HepG2 (cell line): ENCODE measurements around the gene BICRA. TPM values are rescaled to one million over a fixed set of nuclear protein-coding genes. Genes with fewer than 3 reads are reported as not detected.

Source experiments
- ATAC-seq: fragments of 200-7000 bp; cut with Tn5 transposase; 3 replicates; pipeline ENCODE4 v1.9.1; 2020; ENCODE audit warnings: mild to moderate bottlenecking, moderate library complexity
- BruUV-seq: library from RNA; stranded (reverse); fragments of 400-500 nt; replicated peaks from 2 replicates; lab custom pipeline; 2021; lab: Mats Ljungman, UMichigan
- CTCF ChIA-PET: fragments of 300-600 bp; formaldehyde crosslinking; extraction: SDS; loops from one replicate; lab custom pipeline; 2021; ENCODE audit warnings: low total read pairs, inconsistent platforms, low intra/inter-chr PET ratio; lab: Yijun Ruan, JAX
- POLR2A ChIA-PET: fragments of 350-600 bp; sonication (Branson Sonifier 250); formaldehyde crosslinking; loops from one replicate; lab custom pipeline; 2020; ENCODE audit warnings: antibody characterized with exemption, inconsistent platforms; lab: Yijun Ruan, JAX
- DNase-seq: peaks from one replicate; pipeline ENCODE4 v3.0.0-alpha.2; 2015; ENCODE audit warnings: low spot score
- FAIRE-seq: peaks from 3 replicates; lab custom pipeline; 2011; peaks lifted over from hg19 to GRCh38; lab: Jason Lieb, UNC
- H2AFZ ChIP-seq: one replicate; pipeline ENCODE4 v1.6.1; 2011; ENCODE audit warnings: low read length, inconsistent platforms
- H3K27ac ChIP-seq: fragments of 300-600 bp; 3 replicates; pipeline ENCODE4 v1.8.0; 2011; ENCODE audit warnings: mixed run types, mild to moderate bottlenecking, mixed read lengths, low read length, inconsistent platforms; ENCODE audit not compliant: insufficient read depth; ENCODE audit errors: extremely low read length
- H3K27me3 ChIP-seq, 2 experiments: fragments of 200-600 bp in 1 of 2; 2 replicates in 1 of 2; 3 replicates in 1 of 2; pipeline versions ENCODE4 v1.6.0 to v1.8.0; 2011; ENCODE audit warnings: low read length in 2 of 2, mild to moderate bottlenecking in 2 of 2, moderate library complexity in 2 of 2, inconsistent platforms in 1 of 2; ENCODE audit not compliant: insufficient read depth in 2 of 2, control insufficient read depth in 1 of 2
- H3K36me3 ChIP-seq, 2 experiments: fragments of 200-600 bp in 1 of 2; replicated peaks in 1 of 2; 2 replicates in 1 of 2; 3 replicates in 1 of 2; pipeline versions ENCODE4 v1.5.1 to v1.8.0; 2011; ENCODE audit warnings: low read length in 2 of 2, inconsistent platforms in 1 of 2; ENCODE audit not compliant: insufficient read depth in 2 of 2, control insufficient read depth in 1 of 2
- H3K4me1 ChIP-seq: 2 replicates; pipeline ENCODE4 v1.5.1; 2012; ENCODE audit warnings: low read length, inconsistent platforms; ENCODE audit not compliant: insufficient read depth
- H3K4me2 ChIP-seq: 2 replicates; pipeline ENCODE4 v1.6.0; 2011; ENCODE audit warnings: low read depth, low read length, inconsistent platforms
- H3K4me3 ChIP-seq, 3 experiments: fragments of 200-600 bp in 1 of 3; sonication (generic), shearing (Covaris generic) in 1 of 3; replicated peaks in 1 of 3; 2 replicates each; pipeline ENCODE4 v1.5.1; 2011 to 2016; ENCODE audit warnings: low read length in 3 of 3, inconsistent platforms in 2 of 3, low read depth in 2 of 3, mild to moderate bottlenecking in 2 of 3, control low read depth in 1 of 3, mixed read lengths in 1 of 3; ENCODE audit not compliant: insufficient read depth in 1 of 3
- H3K79me2 ChIP-seq: one replicate; pipeline ENCODE4 v1.6.1; 2011; ENCODE audit warnings: low read length, inconsistent platforms; ENCODE audit not compliant: insufficient read depth
- H3K9ac ChIP-seq: 2 replicates; pipeline ENCODE4 v1.6.0; 2011; ENCODE audit warnings: mild to moderate bottlenecking, low read depth, low read length, inconsistent platforms; ENCODE audit not compliant: insufficient read depth
- H3K9me3 ChIP-seq: 2 replicates; pipeline ENCODE4 v1.5.1; 2012; ENCODE audit warnings: mild to moderate bottlenecking, low read length
- H4K20me1 ChIP-seq: 2 replicates; pipeline ENCODE4 v1.6.0; 2011; ENCODE audit warnings: inconsistent platforms, mild to moderate bottlenecking, low read length, moderate library complexity; ENCODE audit not compliant: insufficient read depth
- ARNT2 ChIP-seq: sonication (generic); formaldehyde crosslinking; IDR thresholded peaks from 2 replicates; pipeline ENCODE4 v1.8.0; 2022; ENCODE audit warnings: mild to moderate bottlenecking, low read depth, missing genetic modification reagents, moderate library complexity
- CAMTA2 ChIP-seq: sonication (generic); formaldehyde crosslinking; IDR thresholded peaks from 2 replicates; pipeline ENCODE4 v1.4.0; 2020; ENCODE audit warnings: mild to moderate bottlenecking, missing genetic modification reagents, borderline replicate concordance
- CBX2 ChIP-seq, 2 experiments: fragments of 200-600 bp in 1 of 2; sonication (generic); formaldehyde crosslinking in 1 of 2; IDR thresholded peaks; 2 replicates each; pipeline versions ENCODE4 v1.7.0 to v1.8.1; 2018 to 2022; ENCODE audit warnings: low read depth in 2 of 2, low read length in 1 of 2, mild to moderate bottlenecking in 1 of 2, missing genetic modification reagents in 1 of 2
- CC2D1A ChIP-seq: sonication (generic); formaldehyde crosslinking; IDR thresholded peaks from 2 replicates; pipeline ENCODE4 v1.8.1; 2023; ENCODE audit warnings: mild to moderate bottlenecking, missing genetic modification reagents
- DMTF1 ChIP-seq: sonication (generic); formaldehyde crosslinking; IDR thresholded peaks from 2 replicates; pipeline ENCODE4 v1.4.0; 2020; ENCODE audit warnings: mild to moderate bottlenecking, missing genetic modification reagents
- DNMT3B ChIP-seq: conservative IDR thresholded peaks from 2 replicates; pipeline ENCODE4 v1.6.1; 2016; ENCODE audit warnings: missing biosample characterization, control low read depth
- EHMT2 ChIP-seq: fragments of 200-600 bp; sonication (generic); IDR thresholded peaks from 2 replicates; pipeline ENCODE4 v1.7.0; 2017; ENCODE audit warnings: antibody characterized with exemption, low read depth, low read length, borderline replicate concordance
- FOXJ3 ChIP-seq: sonication (generic); formaldehyde crosslinking; IDR thresholded peaks from 2 replicates; pipeline ENCODE4 v1.4.0; 2020; ENCODE audit warnings: missing genetic modification reagents, mild to moderate bottlenecking, borderline replicate concordance
- HOXA3 ChIP-seq: sonication (generic); formaldehyde crosslinking; IDR thresholded peaks from 2 replicates; pipeline ENCODE4 v1.5.0; 2020; ENCODE audit warnings: missing genetic modification reagents
- HOXA9 ChIP-seq: sonication (generic); formaldehyde crosslinking; IDR thresholded peaks from 2 replicates; pipeline ENCODE4 v1.8.1; 2022; ENCODE audit warnings: missing genetic modification reagents, mild to moderate bottlenecking, moderate library complexity, borderline replicate concordance
- ISX ChIP-seq: sonication (generic); formaldehyde crosslinking; conservative IDR thresholded peaks from 2 replicates; pipeline ENCODE4 v1.5.0; 2020; ENCODE audit warnings: missing genetic modification reagents
- KDM5B ChIP-seq: sonication (generic); formaldehyde crosslinking; IDR thresholded peaks from 2 replicates; pipeline ENCODE4 v1.4.0; 2020; ENCODE audit warnings: missing genetic modification reagents, mild to moderate bottlenecking, borderline replicate concordance
- NFIC ChIP-seq: IDR thresholded peaks from 2 replicates; pipeline ENCODE4 v1.6.1; 2012; ENCODE audit warnings: mild to moderate bottlenecking, low read length, inconsistent platforms
- NONO ChIP-seq, 2 experiments: fragments of 450-650 bp in 1 of 2; sonication (generic) in 1 of 2; formaldehyde crosslinking in 1 of 2; IDR thresholded peaks in 1 of 2; conservative IDR thresholded peaks in 1 of 2; 2 replicates each; pipeline versions ENCODE4 v1.6.1 to v1.8.0; 2017 to 2022; ENCODE audit warnings: mild to moderate bottlenecking in 1 of 2, missing genetic modification reagents in 1 of 2, moderate library complexity in 1 of 2
- NR2F1 ChIP-seq, 2 experiments: fragments of 450-650 bp in 1 of 2; formaldehyde crosslinking in 1 of 2; IDR thresholded peaks; 2 replicates each; pipeline versions ENCODE4 v1.5.0 to v1.6.1; 2016 to 2020; ENCODE audit warnings: mild to moderate bottlenecking in 1 of 2, missing compliant biosample characterization in 1 of 2, missing genetic modification reagents in 1 of 2, moderate library complexity in 1 of 2
- PITX1 ChIP-seq: sonication (generic); formaldehyde crosslinking; IDR thresholded peaks from 2 replicates; pipeline ENCODE4 v1.5.1; 2020; ENCODE audit warnings: mild to moderate bottlenecking, missing genetic modification reagents
- RFX1 ChIP-seq: fragments of 450-650 bp; IDR thresholded peaks from 2 replicates; pipeline ENCODE4 v1.6.1; 2017
- SIX4 ChIP-seq: sonication (generic); formaldehyde crosslinking; IDR thresholded peaks from 2 replicates; pipeline ENCODE4 v1.4.0; 2020; ENCODE audit warnings: missing genetic modification reagents
- SMC3 ChIP-seq: IDR thresholded peaks from 2 replicates; pipeline ENCODE4 v1.6.1; 2011; ENCODE audit warnings: low read length, improper control_type of control experiment
- SP140L ChIP-seq: sonication (generic); formaldehyde crosslinking; IDR thresholded peaks from 2 replicates; pipeline ENCODE4 v1.4.0; 2020; ENCODE audit warnings: missing genetic modification reagents, borderline replicate concordance
- SPEN ChIP-seq: sonication (generic); formaldehyde crosslinking; IDR thresholded peaks from 2 replicates; pipeline ENCODE4 v1.5.1; 2020; ENCODE audit warnings: low read depth, mild to moderate bottlenecking, missing genetic modification reagents
- U2AF2 ChIP-seq: fragments of 200-400 bp; formaldehyde crosslinking; IDR thresholded peaks from 2 replicates; pipeline ENCODE4 v1.6.1; 2017; ENCODE audit warnings: low read depth, mild to moderate bottlenecking, low read length
- YEATS4 ChIP-seq: sonication (generic); formaldehyde crosslinking; IDR thresholded peaks from 2 replicates; pipeline ENCODE4 v1.4.0; 2020; ENCODE audit warnings: missing genetic modification reagents, borderline replicate concordance
- ZFP36 ChIP-seq: fragments of 150-350 bp; IDR thresholded peaks from 2 replicates; pipeline ENCODE4 v1.6.1; 2018; ENCODE audit warnings: borderline replicate concordance, low read length, low read depth; ENCODE audit not compliant: partially characterized antibody
- ZNF101 ChIP-seq: sonication (generic); formaldehyde crosslinking; IDR thresholded peaks from 2 replicates; pipeline ENCODE4 v1.4.0; 2020; ENCODE audit warnings: mild to moderate bottlenecking, low read depth, missing genetic modification reagents, borderline replicate concordance
- ZNF232 ChIP-seq: sonication (generic); formaldehyde crosslinking; IDR thresholded peaks from 2 replicates; pipeline ENCODE4 v1.4.0; 2020; ENCODE audit warnings: missing genetic modification reagents, borderline replicate concordance
- ZNF446 ChIP-seq: sonication (generic); formaldehyde crosslinking; IDR thresholded peaks from 2 replicates; pipeline ENCODE4 v1.5.0; 2020; ENCODE audit warnings: mild to moderate bottlenecking, missing genetic modification reagents
- ZNF674 ChIP-seq: sonication (generic); formaldehyde crosslinking; IDR thresholded peaks from 2 replicates; pipeline ENCODE4 v1.5.0; 2020; ENCODE audit warnings: low read depth, mild to moderate bottlenecking, missing genetic modification reagents
- ZNF761 ChIP-seq: sonication (generic); formaldehyde crosslinking; conservative IDR thresholded peaks from 2 replicates; pipeline ENCODE4 v1.4.0; 2020; ENCODE audit warnings: mild to moderate bottlenecking, missing genetic modification reagents
- WGBS: methylation state at CpG from one replicate; pipeline ENCODE4 v1.1.6; 2017; ENCODE audit warnings: low lambda C conversion rate; 5-methylcytosine and 5-hydroxymethylcytosine counted together
- in situ Hi-C: cut with HindIII; loops from 2 replicates; pipeline ENCODE4 v1.10.0; 2017; ENCODE audit warnings: low pct_unique_long_range_greater_than_20kb; ENCODE audit not compliant: extremely low pct_ligation_motif_present
- intact Hi-C: fragments of 100-400 bp; cut with micrococcal nuclease; formaldehyde crosslinking; loops from one replicate; pipeline ENCODE4 v1.10.0; 2022; ENCODE audit not compliant: unreplicated experiment
- polyA plus RNA-seq, 8 experiments: library from polyadenylated mRNA; depleted of rRNA in 3 of 8; stranded (reverse) in 7 of 8; unstranded in 1 of 8; fragments of >200 nt; fragmentation: Illumina TruSeq in 4 of 8; extraction: Trizol in 4 of 8; gene quantifications; 2 replicates each; pipeline versions ENCODE4 v1.2.1 to v1.2.3, GENCODE V29; 2011 to 2016; ENCODE audit warnings: low read depth in 4 of 8, missing spikeins in 1 of 8, mixed read lengths in 1 of 8; ENCODE audit not compliant: insufficient read depth in 1 of 8
- total RNA-seq, 5 experiments: library from RNA; depleted of rRNA; stranded (reverse); fragments of >200 nt; fragmentation: Illumina TruSeq; extraction: Trizol; gene quantifications; 2 replicates each; pipeline ENCODE4 v1.2.3, GENCODE V29; 2016; ENCODE audit warnings: low read depth in 1 of 5

The BICRA gene
- total and polyA plus RNA-seq, 2 of the 13 experiments (the other 11 are each of a cell fraction or from before 2014, with no cell fraction given) = 0.55 to 0.71 TPM

GRCh38 chr19:47673426-47673825, 64.5 kb downstream of the BICRA start:
- POLR2A ChIA-PET = no interaction called here
- FAIRE-seq = no peak

GRCh38 chr19:47674548-47674947, 65.6 kb downstream of the BICRA start:
- H2AFZ ChIP-seq = no peak overlapping the region
- no peak overlapping the region for H3K27ac ChIP-seq
- 90% methylated on average over 3 of the region's 5 CpGs for WGBS
- 0 out of 2 replicates have a peak, but pooled peaks cover 2% of the 10 kb centered on the region for H4K20me1 ChIP-seq
- intact Hi-C loops (no loop called here), in situ Hi-C loops (no loop called here)
- H3K27me3 ChIP-seq = no peaks in the 10 kb centered on the region
- no peaks in the 10 kb centered on the region for H3K9me3 ChIP-seq
- no peak for DNase-seq
- no peaks in the 10 kb centered on the region for H3K79me2 ChIP-seq
- no peak for ATAC-seq
- POLR2A ChIA-PET = no interaction called here
- H3K4me3 ChIP-seq = no peak overlapping the region
- no peak for FAIRE-seq
- peaks cover 0 to 22% of the 10 kb centered on the region in 2 experiments; a peak in 3 of 5 replicates for H3K36me3 ChIP-seq
- H3K4me2 ChIP-seq = no peak overlapping the region
- H3K9ac ChIP-seq = no peak overlapping the region
- no peaks in the 10 kb centered on the region for H3K4me1 ChIP-seq
- CTCF ChIA-PET = no interaction called here
- BruUV-seq = no TSS peak
- TF ChIP-seq NR2F1 (CRISPR knock-in tag; IDR thresholded peaks at IDR 0.05) (no peak), SIX4 (CRISPR knock-in tag) (no peak), NONO (IDR thresholded peaks at IDR 0.05) (no peak), NONO (CRISPR knock-in tag; conservative IDR thresholded peaks at IDR 0.05) (no peak), DMTF1 (CRISPR knock-in tag) (no peak), EHMT2 (no peak), ZNF674 (CRISPR knock-in tag) (no peak), KDM5B (CRISPR knock-in tag) (no peak), U2AF2 (no peak), RFX1 (no peak)

More at GRCh38 chr19:47673426-47673825, 64.5 kb downstream of the BICRA start:
- H3K27ac ChIP-seq = no peak overlapping the region
- CTCF ChIA-PET = no interaction called here
- H3K79me2 ChIP-seq = no peaks in the 10 kb centered on the region
- in situ Hi-C loops (no loop called here), intact Hi-C loops (no loop called here)
- ATAC-seq (no peak), DNase-seq (no peak)
- 98% methylated on average over 6 of the region's 7 CpGs for WGBS
- no peak overlapping the region for H3K4me2 ChIP-seq
- no peaks in the 10 kb centered on the region for H3K4me1 ChIP-seq
- H4K20me1 ChIP-seq = 0 out of 2 replicates have a peak, but pooled peaks cover 2% of the 10 kb centered on the region
- BruUV-seq = no TSS peak
- no peak overlapping the region for H3K9ac ChIP-seq
- no peaks in the 10 kb centered on the region for H3K9me3 ChIP-seq
- H3K36me3 ChIP-seq = peaks cover 0 to 22% of the 10 kb centered on the region in 2 experiments; a peak in 4 of 5 replicates
- no peak for TF ChIP-seq DNMT3B (CRISPR knock-in tag)
- no peak for TF ChIP-seq PITX1 (CRISPR knock-in tag)
- TF ChIP-seq CBX2 (IDR thresholded peaks at IDR 0.05; ENCODE audit: low read depth, low read length) = no peak
- TF ChIP-seq CBX2 (CRISPR knock-in tag; IDR thresholded peaks at IDR 0.05; ENCODE audit: low read depth) = no peak
- TF ChIP-seq HOXA3 = no peak
- no peak for TF ChIP-seq ZNF446 (CRISPR knock-in tag)
- no peak for TF ChIP-seq YEATS4 (CRISPR knock-in tag)
- TF ChIP-seq ZNF101 (CRISPR knock-in tag) = no peak
- TF ChIP-seq ARNT2 (CRISPR knock-in tag) = no peak
- TF ChIP-seq ZNF761 (CRISPR knock-in tag) = no peak
- TF ChIP-seq ZNF232 (CRISPR knock-in tag) = no peak
- TF ChIP-seq ZFP36 = no peak
- no peak for TF ChIP-seq CAMTA2 (CRISPR knock-in tag)
- no peak for TF ChIP-seq HOXA9 (CRISPR knock-in tag)
- no peak for TF ChIP-seq ISX (CRISPR knock-in tag)
- TF ChIP-seq FOXJ3 (CRISPR knock-in tag) = no peak
- no peak for TF ChIP-seq SP140L (CRISPR knock-in tag)
- no peak for TF ChIP-seq NFIC
- no peak for TF ChIP-seq SPEN (CRISPR knock-in tag)
- TF ChIP-seq CC2D1A (CRISPR knock-in tag) = no peak
- TF ChIP-seq SMC3 = no peak
- no peak overlapping the region for H2AFZ ChIP-seq
- H3K27me3 ChIP-seq = no peaks in the 10 kb centered on the region
- H3K4me3 ChIP-seq = no peak overlapping the region
